Stimulated activated memory B cell treated with anti-CD40 and anti-IgM and Interleukin-4, amounts not matched to agents 10 μg/mL and 1 μg/mL and 100 μg/mL, for 72 hours (primary cell): Measurements from ENCODE around the gene MORC1.

Experiments
- ATAC-seq: fragments of 150-1000 bp; cut with Tn5 transposase; 2 replicates; pipeline ENCODE4 v1.10.0; 2021
- H3K27ac Mint-ChIP-seq: one replicate; pipeline ENCODE4 v1.8.0; 2022; ENCODE audit warnings: mild to moderate bottlenecking, mixed read lengths
- H3K27me3 Mint-ChIP-seq: one replicate; pipeline ENCODE4 v1.8.0; 2022; ENCODE audit warnings: mixed read lengths
- H3K36me3 Mint-ChIP-seq: one replicate; pipeline ENCODE4 v1.8.0; 2022; ENCODE audit warnings: mixed read lengths
- H3K4me1 Mint-ChIP-seq: one replicate; pipeline ENCODE4 v1.8.0; 2022; ENCODE audit warnings: mixed read lengths
- H3K4me3 Mint-ChIP-seq: one replicate; pipeline ENCODE4 v1.8.0; 2022; ENCODE audit warnings: mild to moderate bottlenecking, moderate library complexity, mixed read lengths
- H3K9me3 Mint-ChIP-seq: one replicate; pipeline ENCODE4 v1.8.0; 2022; ENCODE audit warnings: mixed read lengths

Gene MORC1

DNA sequence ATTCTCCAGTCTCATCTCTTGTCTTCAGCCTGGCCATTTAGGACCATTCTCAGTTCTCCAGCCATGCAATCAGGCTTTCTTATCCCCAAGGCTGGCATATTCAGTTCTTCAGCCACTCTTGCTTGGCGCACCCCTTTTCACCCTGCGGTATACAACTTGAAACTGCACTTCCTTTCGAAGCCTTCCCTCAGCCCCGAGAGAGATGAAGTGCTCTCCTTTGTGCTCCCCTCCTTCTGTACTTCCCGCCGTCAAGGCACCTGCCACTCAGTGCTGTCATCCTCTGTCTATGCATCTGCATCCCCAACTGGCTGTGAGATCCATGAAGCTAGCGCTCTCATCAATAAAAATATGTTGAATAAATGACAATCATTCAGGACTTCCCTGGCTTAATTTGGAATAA lies 45.7 kb downstream of the MORC1 start:
- Mint-ChIP-seq H3K27ac (no peak overlapping the region), H3K36me3 (no peaks in the 10 kb centered on the region), H3K27me3 (peaks cover 39% of the 10 kb centered on the region), H3K4me1 (peaks cover 8% of the 10 kb centered on the region), H3K4me3 (no peak overlapping the region), H3K9me3 (no peaks in the 10 kb centered on the region)
- no peak for ATAC-seq

DNA sequence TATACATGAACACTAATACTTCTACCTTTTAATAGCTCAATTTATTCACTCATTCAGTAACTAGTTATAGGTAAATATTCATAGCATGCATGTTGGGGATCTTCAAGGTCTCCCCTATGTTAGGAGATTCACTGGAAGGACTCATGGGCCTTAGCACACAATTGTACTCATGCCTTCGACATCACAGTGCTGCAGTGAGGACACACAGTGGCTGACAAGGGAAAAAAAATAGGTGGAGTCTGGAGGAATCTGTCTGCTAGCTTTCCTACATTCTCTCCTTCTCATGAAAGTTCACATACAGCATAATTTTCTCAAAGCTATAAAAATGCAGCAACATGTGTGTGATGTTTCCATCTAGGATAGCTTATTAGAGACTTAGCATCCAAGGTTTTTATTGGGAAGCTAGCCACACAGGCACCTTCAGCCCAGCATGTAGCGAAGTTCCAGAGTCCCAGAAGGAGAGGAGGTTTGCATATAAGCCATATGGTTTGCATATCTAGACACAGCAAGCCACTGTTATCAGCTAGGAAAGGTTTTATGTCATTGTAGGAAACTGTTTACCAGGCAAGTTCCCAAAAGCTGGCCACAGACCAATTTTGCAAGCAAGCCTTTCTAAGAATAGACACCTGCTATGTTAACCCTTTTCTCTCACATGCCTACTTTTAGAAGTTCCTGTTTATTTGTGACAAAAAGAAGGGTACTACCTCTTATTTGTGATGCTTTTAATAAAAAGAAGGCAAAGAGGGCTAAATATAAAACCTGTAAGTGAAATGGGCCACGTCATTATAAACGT lies 46.4 kb downstream of the MORC1 start:
- Mint-ChIP-seq H3K4me1 (peaks cover 8% of the 10 kb centered on the region), H3K9me3 (no peaks in the 10 kb centered on the region), H3K27me3 (peaks cover 38% of the 10 kb centered on the region), H3K36me3 (no peaks in the 10 kb centered on the region), H3K4me3 (no peak overlapping the region), H3K27ac (no peak overlapping the region)
- ATAC-seq: no peak

DNA sequence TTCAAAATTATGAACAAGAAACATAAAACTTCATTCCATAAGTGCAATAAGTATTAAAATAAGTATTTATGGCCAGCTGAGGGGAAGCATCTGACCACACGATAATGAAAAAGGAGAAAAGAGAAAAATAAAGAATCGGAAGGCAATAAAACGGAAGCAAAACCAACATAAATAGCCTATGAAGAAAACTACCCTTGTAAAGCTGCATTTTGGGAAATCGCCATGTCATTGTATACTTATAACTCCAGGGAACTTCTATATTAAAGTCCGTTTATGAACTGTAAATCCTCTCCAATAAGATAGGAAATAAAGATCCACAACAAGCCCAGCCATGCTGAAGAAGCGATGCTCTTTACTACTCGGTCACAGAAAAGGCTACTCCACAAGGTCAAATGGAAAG lies 47.7 kb downstream of the MORC1 start:
- H3K27me3 Mint-ChIP-seq: peaks cover 29% of the 10 kb centered on the region
- H3K27ac Mint-ChIP-seq: no peak overlapping the region
- no peak for ATAC-seq
- H3K9me3 Mint-ChIP-seq: no peaks in the 10 kb centered on the region
- H3K36me3 Mint-ChIP-seq: no peaks in the 10 kb centered on the region
- H3K4me3 Mint-ChIP-seq: no peak overlapping the region
- peaks cover 8% of the 10 kb centered on the region for H3K4me1 Mint-ChIP-seq

DNA sequence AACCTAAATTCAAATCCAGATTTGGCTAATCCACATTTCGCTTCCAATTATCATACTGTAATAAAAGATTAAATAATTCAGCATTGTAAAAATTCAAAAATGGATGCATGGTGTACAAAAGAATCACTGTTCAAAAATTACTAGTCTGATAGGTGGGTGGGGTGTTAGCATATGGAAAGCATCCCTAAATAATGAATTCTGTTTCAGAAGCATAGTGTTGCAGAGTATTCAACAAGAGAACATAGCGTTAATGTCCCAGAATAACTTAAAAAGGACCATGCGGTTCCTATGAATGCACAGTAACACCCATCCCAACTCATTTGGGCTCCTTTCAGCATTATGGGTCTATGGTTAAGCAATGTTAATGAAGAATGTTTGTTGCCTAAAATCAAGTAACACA lies 51.1 kb downstream of the MORC1 start:
- Mint-ChIP-seq H3K36me3 (no peaks in the 10 kb centered on the region), H3K4me3 (no peak overlapping the region), H3K4me1 (peaks cover 1% of the 10 kb centered on the region), H3K27ac (no peak overlapping the region), H3K27me3 (peaks cover 4% of the 10 kb centered on the region), H3K9me3 (no peaks in the 10 kb centered on the region)
- ATAC-seq: no peak

DNA sequence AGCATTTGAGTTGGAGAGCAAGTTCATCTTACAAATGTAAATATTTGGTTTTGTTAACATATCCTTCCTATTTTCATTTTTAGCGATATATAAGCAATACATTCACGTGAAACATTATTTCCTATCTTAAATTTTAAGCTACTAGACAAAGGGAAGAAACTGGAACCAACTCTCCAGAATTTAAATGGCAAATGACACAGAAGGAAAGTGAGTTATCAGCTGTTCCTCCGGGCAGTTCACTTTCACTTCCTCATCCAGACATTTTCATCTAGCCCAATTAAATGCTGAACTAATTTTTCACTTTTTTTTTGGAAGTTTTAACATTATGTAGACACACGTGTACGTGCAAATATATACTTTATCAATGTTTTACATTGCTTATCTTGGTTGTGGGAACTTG lies 58.7 kb downstream of the MORC1 start:
- H3K9me3 Mint-ChIP-seq: no peaks in the 10 kb centered on the region
- peak overlapping the region; percentile 35 for H3K27ac Mint-ChIP-seq
- peaks cover 10% of the 10 kb centered on the region for H3K4me1 Mint-ChIP-seq
- peak overlapping the region; percentile 21 for H3K4me3 Mint-ChIP-seq
- H3K27me3 Mint-ChIP-seq: peaks cover 8% of the 10 kb centered on the region
- peak; percentile 76 for ATAC-seq
- no peaks in the 10 kb centered on the region for H3K36me3 Mint-ChIP-seq

DNA sequence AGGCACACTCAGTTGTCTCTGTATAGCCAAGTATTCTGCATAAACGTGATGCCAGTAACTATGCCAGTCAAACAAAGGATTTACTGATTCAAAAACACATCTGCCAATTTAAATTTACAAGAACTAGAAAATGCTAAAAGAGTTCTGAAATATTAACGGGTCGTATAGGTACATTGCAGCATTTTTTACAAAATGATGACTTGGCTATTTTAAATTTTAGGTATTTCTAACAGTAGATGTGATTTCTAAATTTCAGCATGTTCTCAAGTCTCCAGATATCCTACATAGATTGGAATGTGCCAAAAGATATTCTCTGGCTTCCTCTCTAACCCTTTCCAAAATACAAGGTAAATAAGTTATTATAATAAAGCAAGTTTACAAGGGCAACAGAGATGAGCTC lies 60.3 kb downstream of the MORC1 start:
- H3K4me3 Mint-ChIP-seq: no peak overlapping the region
- ATAC-seq: no peak
- H3K4me1 Mint-ChIP-seq: peaks cover 10% of the 10 kb centered on the region
- peaks cover 8% of the 10 kb centered on the region for H3K27me3 Mint-ChIP-seq
- no peak overlapping the region for H3K27ac Mint-ChIP-seq
- no peaks in the 10 kb centered on the region for H3K36me3 Mint-ChIP-seq
- no peaks in the 10 kb centered on the region for H3K9me3 Mint-ChIP-seq

DNA sequence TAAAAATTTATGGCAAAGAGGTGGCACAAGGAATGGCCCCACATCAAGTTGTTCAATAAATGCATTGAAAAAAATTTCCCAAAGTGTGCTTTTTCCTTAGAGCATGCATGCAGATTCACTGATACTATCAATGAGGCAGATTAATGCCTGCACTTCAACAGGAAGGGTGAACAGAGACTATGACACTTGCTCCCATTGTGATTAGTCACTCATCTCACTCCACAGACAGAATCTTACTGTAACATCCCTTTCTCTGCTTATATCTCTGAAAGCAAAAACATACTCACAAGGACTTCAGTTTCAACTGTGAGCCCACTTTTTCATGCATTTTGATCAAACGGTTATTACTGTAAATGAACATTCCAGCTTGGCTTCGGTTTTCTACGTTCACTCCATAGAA lies 60.9 kb downstream of the MORC1 start:
- H3K27ac Mint-ChIP-seq: no peak overlapping the region
- H3K27me3 Mint-ChIP-seq: peaks cover 8% of the 10 kb centered on the region
- peaks cover 10% of the 10 kb centered on the region for H3K4me1 Mint-ChIP-seq
- ATAC-seq: no peak
- no peak overlapping the region for H3K4me3 Mint-ChIP-seq
- no peaks in the 10 kb centered on the region for H3K36me3 Mint-ChIP-seq
- H3K9me3 Mint-ChIP-seq: no peaks in the 10 kb centered on the region

DNA sequence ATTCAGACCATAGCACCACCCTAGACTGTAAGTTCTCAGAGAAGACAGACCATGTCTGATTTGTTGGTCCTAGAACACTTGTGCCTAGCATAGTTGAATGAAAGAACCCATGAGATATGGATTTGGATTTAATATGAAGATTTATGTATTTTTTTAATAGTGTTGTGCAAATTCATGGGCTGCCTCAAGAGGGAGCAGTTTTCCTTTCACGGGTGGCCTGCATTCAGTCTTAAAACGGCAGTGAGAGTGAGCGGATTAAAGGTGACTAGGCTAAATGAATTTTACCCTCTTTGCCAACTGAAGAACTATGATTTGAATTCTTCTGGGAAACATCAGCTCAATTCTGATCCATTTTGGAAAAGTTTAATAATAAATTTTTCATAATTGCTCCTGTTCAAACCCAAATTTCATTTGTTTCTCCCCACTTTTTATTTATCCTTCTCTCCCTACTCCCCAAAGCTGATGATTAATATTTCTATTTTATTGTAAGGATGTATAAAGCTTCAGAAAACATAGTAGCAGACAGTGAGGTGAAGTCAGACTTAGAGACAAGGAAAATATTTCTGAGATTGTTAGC lies 67.3 kb downstream of the MORC1 start:
- ATAC-seq: no peak
- Mint-ChIP-seq H3K4me3 (no peak overlapping the region), H3K27me3 (no peaks in the 10 kb centered on the region), H3K27ac (no peak overlapping the region), H3K4me1 (no peaks in the 10 kb centered on the region), H3K9me3 (no peaks in the 10 kb centered on the region), H3K36me3 (no peaks in the 10 kb centered on the region)

DNA sequence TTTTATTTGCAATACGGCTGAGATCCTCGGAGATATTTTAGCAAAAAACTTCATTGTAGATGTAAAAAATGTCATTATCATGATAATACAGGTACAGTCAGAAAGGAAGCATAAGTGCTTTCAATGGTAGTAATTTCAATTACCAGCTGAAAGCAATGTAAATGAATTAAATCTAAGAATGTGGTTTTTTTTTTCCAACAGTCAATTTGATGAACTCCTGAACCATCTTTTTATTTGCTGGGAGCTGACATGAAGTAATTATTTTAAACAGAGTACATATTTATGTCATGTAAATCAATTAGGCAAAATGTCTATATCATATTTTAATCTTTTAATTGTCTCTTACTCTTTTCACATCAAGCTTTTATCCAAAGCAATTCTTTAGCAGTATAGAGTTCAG lies 70.6 kb downstream of the MORC1 start:
- Mint-ChIP-seq H3K36me3 (no peaks in the 10 kb centered on the region), H3K27ac (no peak overlapping the region), H3K4me1 (no peaks in the 10 kb centered on the region), H3K27me3 (no peaks in the 10 kb centered on the region), H3K4me3 (no peak overlapping the region), H3K9me3 (no peaks in the 10 kb centered on the region)
- ATAC-seq: no peak

DNA sequence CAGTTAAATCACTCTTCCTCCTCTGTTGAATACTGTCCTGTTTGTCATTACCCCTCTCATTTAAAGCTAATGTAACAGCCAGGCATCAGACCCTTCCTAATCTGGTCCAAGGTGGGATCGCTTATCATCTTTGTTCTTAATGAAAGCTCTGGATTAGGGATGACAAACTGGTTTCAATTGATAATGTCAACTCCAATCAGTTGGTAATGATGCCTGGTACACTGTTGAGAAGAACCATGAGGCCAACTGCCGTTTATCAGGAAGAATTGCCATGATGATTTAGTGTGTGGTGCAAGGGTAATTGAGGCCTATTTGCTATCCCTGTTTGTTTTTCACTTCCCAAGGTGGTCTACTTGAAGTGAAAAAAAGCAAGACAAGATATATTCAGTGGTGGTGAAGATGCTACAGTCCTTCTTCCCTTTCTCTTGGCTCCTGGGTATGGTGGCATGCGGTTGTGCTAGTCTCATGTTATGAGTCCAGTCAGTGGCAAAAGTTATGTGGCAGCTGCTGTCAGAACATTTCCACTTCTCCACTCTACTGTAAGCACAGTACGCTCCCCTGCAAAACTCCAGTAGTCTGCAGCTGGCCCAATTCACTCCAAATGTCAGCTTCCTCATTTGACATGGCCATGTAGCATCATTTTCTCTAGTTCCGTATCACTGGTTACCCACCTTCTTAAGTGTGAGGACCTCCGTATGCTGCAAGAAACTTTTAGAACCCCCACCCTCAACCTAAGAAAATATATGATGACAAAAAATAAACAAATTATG lies 72.5 kb downstream of the MORC1 start:
- Mint-ChIP-seq H3K4me3 (no peak overlapping the region), H3K9me3 (no peaks in the 10 kb centered on the region), H3K4me1 (no peaks in the 10 kb centered on the region), H3K36me3 (no peaks in the 10 kb centered on the region), H3K27me3 (peaks cover 11% of the 10 kb centered on the region), H3K27ac (no peak overlapping the region)
- peak; percentile 82 for ATAC-seq

DNA sequence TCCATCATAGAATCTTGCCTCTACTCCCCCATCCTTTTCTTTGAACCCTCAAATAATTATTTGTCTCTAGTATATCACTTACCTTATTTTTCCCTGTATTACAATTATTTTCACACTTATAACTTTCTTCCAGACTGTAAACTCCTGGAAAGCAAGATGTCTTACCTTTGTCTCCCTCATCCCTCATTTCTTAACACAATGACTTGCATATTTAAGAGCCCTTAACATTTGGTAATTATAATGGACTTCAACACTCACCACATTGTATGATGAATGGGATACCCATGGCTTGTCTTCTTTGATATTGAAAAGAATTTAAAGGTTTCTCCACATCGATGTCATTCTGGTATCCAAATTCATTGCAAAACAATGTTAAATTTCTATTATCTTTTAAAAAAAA lies 82.9 kb downstream of the MORC1 start:
- Mint-ChIP-seq H3K4me3 (no peak overlapping the region), H3K9me3 (peaks cover 2% of the 10 kb centered on the region), H3K27ac (no peak overlapping the region), H3K27me3 (peaks cover 28% of the 10 kb centered on the region), H3K4me1 (no peaks in the 10 kb centered on the region), H3K36me3 (no peaks in the 10 kb centered on the region)
- no peak for ATAC-seq

DNA sequence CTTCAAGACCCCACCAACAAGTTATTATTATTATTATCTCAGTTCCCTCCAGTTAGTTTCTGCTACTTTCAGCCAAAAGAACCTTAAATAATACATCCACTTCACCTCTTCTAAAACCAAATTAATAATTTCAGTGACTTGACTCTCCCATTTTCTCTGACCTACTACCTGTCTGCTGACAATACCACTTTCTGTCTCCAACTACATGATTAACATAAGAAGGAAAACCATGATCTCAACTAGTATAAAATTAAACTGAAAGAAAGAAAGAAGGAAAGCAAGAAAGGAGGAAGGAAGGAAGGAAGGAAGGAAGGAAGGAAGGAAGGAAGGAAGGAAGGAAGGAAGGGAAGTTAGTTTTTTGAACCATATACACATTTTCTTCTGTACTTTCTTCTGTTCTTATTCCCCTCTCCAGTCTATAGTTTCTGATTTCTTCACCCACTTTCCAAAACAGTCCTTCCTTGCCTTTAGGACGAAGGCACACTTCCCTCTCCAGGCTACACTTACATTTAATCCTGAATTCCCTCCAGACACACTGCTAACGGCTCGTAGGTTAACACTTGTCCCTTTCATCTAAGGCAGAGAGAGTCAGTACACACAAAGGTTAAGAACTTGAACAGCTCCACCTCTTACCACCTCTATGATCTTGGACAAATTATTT lies 84.8 kb downstream of the MORC1 start:
- Mint-ChIP-seq H3K9me3 (peaks cover 2% of the 10 kb centered on the region), H3K36me3 (no peaks in the 10 kb centered on the region), H3K4me1 (no peaks in the 10 kb centered on the region), H3K4me3 (no peak overlapping the region), H3K27me3 (peaks cover 22% of the 10 kb centered on the region), H3K27ac (no peak overlapping the region)
- no peak for ATAC-seq

DNA sequence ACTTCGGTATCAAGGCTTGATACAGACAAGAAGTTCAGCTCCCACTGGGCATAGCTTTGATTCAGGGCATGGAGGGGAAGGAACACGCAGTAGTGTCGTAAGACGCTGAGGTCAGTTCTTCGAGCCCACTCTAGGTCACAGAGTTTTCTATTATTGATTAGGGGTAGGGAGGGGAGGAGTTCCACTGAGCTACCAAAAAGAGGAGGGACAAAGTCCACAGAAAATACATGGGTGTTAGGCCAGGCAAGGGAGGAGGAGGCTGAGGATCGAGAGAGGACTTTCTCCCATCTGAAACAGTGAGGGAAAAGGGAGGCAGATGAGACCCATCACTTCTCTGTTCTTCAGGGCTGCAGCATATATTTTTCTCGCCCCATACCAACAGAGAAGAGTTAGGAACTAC lies 89.2 kb downstream of the MORC1 start:
- peak; percentile 39 for ATAC-seq
- no peaks in the 10 kb centered on the region for H3K9me3 Mint-ChIP-seq
- no peak overlapping the region for H3K4me3 Mint-ChIP-seq
- no peaks in the 10 kb centered on the region for H3K4me1 Mint-ChIP-seq
- H3K27me3 Mint-ChIP-seq: peaks cover 9% of the 10 kb centered on the region
- H3K36me3 Mint-ChIP-seq: no peaks in the 10 kb centered on the region
- H3K27ac Mint-ChIP-seq: no peak overlapping the region

DNA sequence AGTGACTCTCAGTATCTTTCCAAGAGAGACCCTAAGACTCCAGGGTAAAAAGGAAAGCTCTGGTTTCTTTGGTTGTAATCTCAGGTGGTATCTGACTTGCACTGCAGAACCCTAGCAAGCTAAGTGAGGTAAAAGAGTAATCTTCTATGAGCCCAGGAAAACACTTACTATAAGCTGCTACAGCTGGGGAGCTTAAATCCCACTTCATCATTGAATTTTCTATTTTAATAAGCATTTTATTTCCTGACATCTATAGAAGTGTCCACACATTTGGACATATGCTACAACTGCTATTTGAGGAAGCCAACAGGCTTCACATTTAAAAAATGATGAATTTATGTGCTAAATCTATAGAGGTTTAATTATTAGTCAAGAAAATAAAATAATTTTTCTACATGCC lies 91.1 kb downstream of the MORC1 start:
- Mint-ChIP-seq H3K4me3 (no peak overlapping the region), H3K36me3 (no peaks in the 10 kb centered on the region), H3K9me3 (no peaks in the 10 kb centered on the region), H3K27ac (no peak overlapping the region), H3K4me1 (no peaks in the 10 kb centered on the region), H3K27me3 (peaks cover 9% of the 10 kb centered on the region)
- no peak for ATAC-seq

DNA sequence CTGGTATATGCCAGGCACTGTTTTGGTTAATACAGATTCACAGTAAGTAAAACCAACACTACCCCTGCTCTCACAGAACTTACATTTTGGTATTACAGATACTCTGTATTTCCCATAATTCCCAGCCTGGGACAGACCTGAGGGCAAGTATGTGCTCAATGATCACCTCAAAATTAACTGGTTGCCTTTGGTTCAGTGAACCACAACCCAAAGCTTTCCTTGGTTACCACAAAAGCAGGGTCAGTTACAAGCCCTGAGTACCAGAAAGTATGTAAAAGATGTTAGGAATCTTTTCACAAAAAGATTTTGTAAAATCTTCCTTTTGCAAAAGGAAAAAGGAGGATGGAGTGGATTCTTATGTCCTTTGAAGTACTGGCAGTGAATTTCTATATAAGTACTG lies 92.0 kb downstream of the MORC1 start:
- no peaks in the 10 kb centered on the region for H3K4me1 Mint-ChIP-seq
- H3K27ac Mint-ChIP-seq: no peak overlapping the region
- no peaks in the 10 kb centered on the region for H3K9me3 Mint-ChIP-seq
- no peak for ATAC-seq
- no peak overlapping the region for H3K4me3 Mint-ChIP-seq
- peaks cover 11% of the 10 kb centered on the region for H3K27me3 Mint-ChIP-seq
- H3K36me3 Mint-ChIP-seq: no peaks in the 10 kb centered on the region
